Neural cell (in vitro differentiated cells): Measurements from ENCODE around the gene GSDME. TPM values are rescaled to one million over a fixed set of nuclear protein-coding genes. Genes with fewer than 3 reads are reported as not detected.

Experiments used
- H2AFZ ChIP-seq: fragments of 200-600, 300-800 bp; sonication (generic), shearing (Covaris generic); 2 replicates; pipeline ENCODE4 v1.6.0; 2014; ENCODE audit warnings: low read depth, mild to moderate bottlenecking, antibody characterized with exemption, low read length, moderate library complexity
- H3F3A ChIP-seq: fragments of 200-600 bp; shearing (Covaris generic); 2 replicates; pipeline ENCODE4 v1.6.1; 2016; ENCODE audit warnings: mild to moderate bottlenecking, moderate library complexity, mixed read lengths, antibody characterized with exemption, low read length; ENCODE audit not compliant: insufficient read depth, poor library complexity, severe bottlenecking
- H3K27ac ChIP-seq: fragments of 200-600, 300-800 bp; sonication (generic), shearing (Covaris generic); 2 replicates; pipeline ENCODE4 v1.5.1; 2014; ENCODE audit warnings: mild to moderate bottlenecking, low read length, moderate library complexity
- H3K27me3 ChIP-seq: fragments of 300-800, 200-600 bp; sonication (generic), shearing (Covaris generic); 2 replicates; pipeline ENCODE4 v1.6.0; 2014; ENCODE audit warnings: mild to moderate bottlenecking, low read depth, low read length, moderate library complexity; ENCODE audit not compliant: insufficient read depth
- H3K36me3 ChIP-seq: fragments of 300-800, 200-600 bp; sonication (generic), shearing (Covaris generic); 2 replicates; pipeline ENCODE4 v1.5.1; 2014; ENCODE audit warnings: mild to moderate bottlenecking, antibody characterized with exemption, low read length, moderate library complexity; ENCODE audit not compliant: insufficient read depth
- H3K4me2 ChIP-seq: fragments of 300-800, 200-600 bp; sonication (generic), shearing (Covaris generic); 2 replicates; pipeline ENCODE4 v1.6.0; 2014; ENCODE audit warnings: mild to moderate bottlenecking, low read length
- H3K4me3 ChIP-seq: fragments of 300-800, 200-600 bp; sonication (generic), shearing (Covaris generic); 2 replicates; pipeline ENCODE4 v1.5.1; 2014; ENCODE audit warnings: mild to moderate bottlenecking, low read length, moderate library complexity
- H3K79me2 ChIP-seq: fragments of 200-600 bp; shearing (Covaris generic); replicated peaks from 2 replicates; pipeline ENCODE4 v1.6.0; 2014; ENCODE audit warnings: mild to moderate bottlenecking, low read length, moderate library complexity; ENCODE audit not compliant: insufficient read depth
- H3K9ac ChIP-seq: fragments of 300-800, 200-600 bp; sonication (generic), shearing (Covaris generic); 2 replicates; pipeline ENCODE4 v1.6.1; 2016; ENCODE audit warnings: mild to moderate bottlenecking, low read length, mixed read lengths
- H3K9me2 ChIP-seq: fragments of 200-600 bp; shearing (Covaris generic); 2 replicates; pipeline ENCODE4 v1.6.1; 2016; ENCODE audit warnings: mild to moderate bottlenecking, low read length, mixed read lengths; ENCODE audit not compliant: insufficient read depth
- H3K9me3 ChIP-seq: fragments of 200-600, 300-800 bp; sonication (generic), shearing (Covaris generic); 2 replicates; pipeline ENCODE4 v1.6.1; 2016; ENCODE audit warnings: mild to moderate bottlenecking, mixed run types, low read length, moderate library complexity, mixed read lengths
- H4K20me1 ChIP-seq: fragments of 200-600 bp; shearing (Covaris generic); 2 replicates; pipeline ENCODE4 v1.6.1; 2016; ENCODE audit warnings: mild to moderate bottlenecking, mixed run types; ENCODE audit not compliant: insufficient read depth
- EP300 ChIP-seq: fragments of 450-650 bp; conservative IDR thresholded peaks from 2 replicates; pipeline ENCODE4 v1.6.1; 2014; ENCODE audit warnings: antibody characterized with exemption, mild to moderate bottlenecking, moderate library complexity; ENCODE audit not compliant: poor library complexity, severe bottlenecking
- EZH2 ChIP-seq: fragments of 200-600, 300-800 bp; shearing (Covaris generic), sonication (generic); IDR thresholded peaks from 2 replicates; pipeline ENCODE4 v1.6.1; 2014; ENCODE audit warnings: antibody characterized with exemption, low read length, borderline replicate concordance, mild to moderate bottlenecking; ENCODE audit not compliant: insufficient read depth, poor library complexity, severe bottlenecking
- MXI1 ChIP-seq: fragments of 450-650 bp; conservative IDR thresholded peaks from 2 replicates; pipeline ENCODE4 v1.6.1; 2014; ENCODE audit warnings: antibody characterized with exemption, mild to moderate bottlenecking; ENCODE audit not compliant: poor library complexity, severe bottlenecking
- POLR2AphosphoS5 ChIP-seq: IDR thresholded peaks from 2 replicates; pipeline ENCODE4 v1.6.1; 2012
- RAD21 ChIP-seq: fragments of 450-650 bp; conservative IDR thresholded peaks from 2 replicates; pipeline ENCODE4 v1.6.1; 2014; ENCODE audit warnings: antibody characterized with exemption, mild to moderate bottlenecking, moderate library complexity
- REST ChIP-seq: IDR thresholded peaks from 2 replicates; pipeline ENCODE4 v1.6.1; 2012; ENCODE audit warnings: borderline replicate concordance
- TAF1 ChIP-seq: IDR thresholded peaks from 2 replicates; pipeline ENCODE4 v1.6.1; 2012; ENCODE audit warnings: low read depth
- polyA plus RNA-seq: library from polyadenylated mRNA; depleted of rRNA; stranded (reverse); fragments of >200 nt; gene quantifications from 2 replicates; pipeline ENCODE4 v1.2.3, GENCODE V29; 2014

The GSDME gene
- polyA plus RNA-seq, 1 donor from 2014 or later: 42.9 TPM

- Histone ChIP-seq H2AFZ (no peak overlapping the region), H3K36me3 (no peaks in the 10 kb centered on the region), H4K20me1 (no peaks in the 10 kb centered on the region), H3K27me3 (no peaks in the 10 kb centered on the region), H3K9me2 (no peaks in the 10 kb centered on the region), H3F3A (no peaks in the 10 kb centered on the region), H3K4me3 (no peak overlapping the region), H3K4me2 (no peak overlapping the region), H3K9me3 (peaks cover 6% of the 10 kb centered on the region), H3K27ac (no peak overlapping the region), H3K9ac (no peak overlapping the region), H3K79me2 (no peaks in the 10 kb centered on the region)
- TF ChIP-seq POLR2AphosphoS5 (no peak), TAF1 (no peak), MXI1 (no peak), REST (no peak), EP300 (no peak)
Observed at GRCh38 chr7:24773646-24774045, 16.4 kb upstream of the GSDME start.

- Histone ChIP-seq H3K27me3 (no peaks in the 10 kb centered on the region), H3K27ac (no peak overlapping the region), H3K36me3 (no peaks in the 10 kb centered on the region), H3K79me2 (no peaks in the 10 kb centered on the region), H2AFZ (no peak overlapping the region), H3F3A (no peaks in the 10 kb centered on the region), H3K9me2 (no peaks in the 10 kb centered on the region), H3K4me3 (no peak overlapping the region), H4K20me1 (no peaks in the 10 kb centered on the region), H3K9me3 (peaks cover 6% of the 10 kb centered on the region), H3K4me2 (no peak overlapping the region), H3K9ac (no peak overlapping the region)
- TF ChIP-seq MXI1: no peak
Observed at GRCh38 chr7:24769851-24770250, 12.6 kb upstream of the GSDME start.

GRCh38 chr7:24769014-24769830, 12.0 kb upstream of the GSDME start:
- Histone ChIP-seq H4K20me1 (no peaks in the 10 kb centered on the region), H3K9me3 (peaks cover 6% of the 10 kb centered on the region), H3K9ac (no peak overlapping the region), H3F3A (no peaks in the 10 kb centered on the region), H3K4me2 (no peak overlapping the region), H3K27me3 (no peaks in the 10 kb centered on the region), H3K9me2 (no peaks in the 10 kb centered on the region), H3K36me3 (no peaks in the 10 kb centered on the region), H3K4me3 (no peak overlapping the region), H3K27ac (no peak overlapping the region), H3K79me2 (no peaks in the 10 kb centered on the region), H2AFZ (no peak overlapping the region)
- TF ChIP-seq EZH2: no peak
- TF ChIP-seq RAD21: no peak
